Activated CD4-positive, alpha-beta T cell treated with anti-CD3 and anti-CD28 coated beads for 1 hour (primary cell): ENCODE measurements around the gene MEIS2.

Experiments
- DNase-seq: peaks from one replicate; pipeline ENCODE4 v3.0.0-alpha.2; 2020

The MEIS2 gene

GRCh38 chr15:37100109-37100965 is at the start of gene MEIS2:
MEIS2 (minus strand) TSS chr15:37100549; CDS start chr15:37099466, 1,083 bp downstream.
- no peak for DNase-seq

- DNase-seq = no peak
Observed at GRCh38 chr15:37149146-37149545, 48.8 kb upstream of the MEIS2 start.

DNA sequence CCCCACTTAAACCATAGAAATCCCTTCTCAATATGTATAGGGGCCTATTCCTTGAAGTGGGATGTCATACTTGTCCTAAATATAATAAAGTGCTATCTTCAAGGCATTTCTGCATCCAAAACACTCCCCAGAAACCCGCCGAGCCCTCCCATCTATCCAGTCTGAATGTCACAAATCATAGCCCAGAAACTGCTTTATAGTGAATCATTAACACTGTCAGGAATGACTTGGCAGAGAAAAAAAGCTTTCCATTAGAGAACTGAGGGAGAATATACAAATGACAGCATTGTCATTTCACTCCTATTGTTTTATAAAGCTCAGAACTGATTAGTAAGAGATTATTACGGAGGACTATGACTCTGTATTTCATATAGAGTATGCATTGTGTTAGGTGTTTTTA is 48.4 kb upstream of the MEIS2 start:
- DNase-seq = no peak

DNA sequence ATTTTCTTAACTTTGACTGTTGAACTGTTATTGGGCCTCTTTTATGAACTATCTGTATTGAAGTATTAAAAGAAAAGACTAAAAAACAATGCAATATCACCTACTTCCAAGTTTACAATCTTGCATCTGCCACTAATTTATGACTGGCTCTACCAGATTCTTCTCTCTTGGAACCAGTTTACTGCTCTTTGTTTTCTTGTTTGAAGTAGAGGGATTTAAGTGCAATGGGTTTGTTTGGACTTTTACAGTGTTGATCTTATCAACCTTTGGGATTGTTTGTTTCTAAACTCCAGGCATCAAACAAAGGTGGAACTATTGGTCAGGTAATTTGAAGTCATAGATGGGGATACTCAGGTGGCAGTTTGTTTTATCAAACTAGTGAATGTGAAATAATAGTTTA is 43.0 kb upstream of the MEIS2 start:
- DNase-seq = no peak

- no peak for DNase-seq
Observed at GRCh38 chr15:37142371-37142770, 42.0 kb upstream of the MEIS2 start.

GRCh38 chr15:37140531-37141058 is 40.2 kb upstream of the MEIS2 start:
- no peak for DNase-seq

DNA sequence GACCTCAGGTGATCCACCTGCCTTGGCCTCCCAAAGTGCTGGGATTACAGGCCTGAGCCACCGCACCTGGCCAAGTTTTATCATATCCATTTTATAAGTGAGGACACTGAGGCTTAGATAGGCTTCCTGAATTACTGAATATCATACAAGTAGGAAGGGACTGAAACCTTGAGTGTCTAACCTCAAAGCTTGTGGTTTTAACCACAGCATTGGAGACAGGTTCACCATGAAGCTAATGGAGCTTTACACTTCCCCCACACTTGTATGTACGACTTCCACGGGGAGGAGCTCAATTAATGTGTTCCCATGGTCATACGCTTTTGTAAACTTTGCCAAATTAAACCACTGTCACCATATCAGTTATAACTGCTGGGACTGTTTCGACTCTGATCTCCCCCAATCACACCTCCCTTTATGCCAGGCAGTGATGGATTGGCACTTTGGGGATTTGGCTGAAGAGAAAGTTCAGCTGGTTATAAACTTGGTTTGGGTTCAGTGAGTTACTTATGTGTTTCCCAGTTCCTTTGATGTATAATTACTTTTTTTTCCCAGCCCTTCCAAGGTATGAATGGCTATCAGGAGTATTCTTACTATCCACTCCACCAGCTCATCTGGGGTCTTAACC is 38.4 kb upstream of the MEIS2 start:
- DNase-seq = no peak

DNA sequence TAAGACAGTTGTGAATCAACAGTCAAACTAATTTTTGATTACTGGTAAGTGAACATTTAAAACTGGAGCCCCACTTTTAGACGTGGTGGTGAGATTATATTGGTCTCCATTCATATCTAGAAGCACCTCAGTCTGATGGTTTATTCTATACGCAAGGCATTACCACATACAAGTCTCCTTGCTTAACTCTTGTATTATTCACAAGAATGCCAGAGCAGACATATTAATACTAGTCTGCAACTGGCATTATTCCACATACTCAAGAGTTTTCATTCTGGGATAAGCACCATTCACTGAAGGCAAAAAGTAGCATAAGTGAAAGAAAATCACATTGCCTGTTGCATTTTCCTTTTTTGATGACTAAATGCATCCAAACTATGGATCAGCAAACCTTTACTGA is 36.9 kb upstream of the MEIS2 start:
- no peak for DNase-seq

GRCh38 chr15:37136666-37137065 is 36.3 kb upstream of the MEIS2 start:
- no peak for DNase-seq

GRCh38 chr15:37135225-37135624 is 34.9 kb upstream of the MEIS2 start:
- DNase-seq = no peak

- no peak for DNase-seq
Observed at GRCh38 chr15:37134699-37135131, 34.4 kb upstream of the MEIS2 start.

- DNase-seq = no peak
Observed at GRCh38 chr15:37134244-37134643, 33.9 kb upstream of the MEIS2 start.

- no peak for DNase-seq
Observed at GRCh38 chr15:37133602-37134001, 33.3 kb upstream of the MEIS2 start.

- no peak for DNase-seq
Observed at GRCh38 chr15:37132826-37133417, 32.6 kb upstream of the MEIS2 start.

GRCh38 chr15:37131621-37132020 is 31.3 kb upstream of the MEIS2 start:
- DNase-seq = no peak

GRCh38 chr15:37130356-37130755 is 30.0 kb upstream of the MEIS2 start:
- DNase-seq = no peak

GRCh38 chr15:37125143-37125542 is 24.8 kb upstream of the MEIS2 start:
- DNase-seq = no peak

DNA sequence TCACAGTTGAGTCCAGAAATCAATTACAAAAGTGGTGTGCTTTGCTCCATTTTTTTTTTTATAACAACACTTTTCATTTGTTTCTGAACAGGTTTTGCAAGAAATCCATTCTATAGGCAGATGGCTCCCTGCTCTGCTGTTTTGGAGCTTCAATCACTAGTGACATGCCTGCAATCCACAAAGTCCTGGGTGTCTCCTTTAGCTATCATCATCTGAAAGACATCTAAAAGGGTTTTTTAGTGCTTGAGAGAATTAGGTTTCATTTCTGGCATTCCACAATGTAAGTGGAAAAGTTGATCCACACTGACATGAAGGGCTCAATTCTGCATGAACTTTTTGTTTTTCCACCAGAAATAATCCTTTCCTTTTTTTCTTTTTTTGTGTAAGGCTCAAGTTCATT is 24.0 kb upstream of the MEIS2 start:
- DNase-seq = no peak

DNA sequence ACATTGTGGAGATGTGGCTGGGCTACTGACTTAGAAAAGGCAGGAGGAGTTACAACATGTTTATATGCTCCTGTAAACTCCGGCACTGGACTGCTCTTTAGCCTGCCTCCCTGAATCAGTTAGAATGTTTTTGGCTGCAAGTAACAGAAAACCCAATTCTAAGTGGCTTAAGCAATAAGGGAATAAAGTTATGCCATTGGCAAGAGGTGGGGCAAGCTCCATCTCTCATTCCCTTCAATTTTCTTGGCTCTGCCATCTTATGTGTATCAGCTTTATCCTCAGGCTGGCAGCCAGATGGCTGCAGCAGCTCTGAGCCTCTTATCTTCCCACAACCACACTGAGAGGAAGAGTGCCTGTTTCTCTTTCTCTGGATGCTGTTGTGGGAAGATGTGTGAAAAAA is 22.4 kb upstream of the MEIS2 start:
- DNase-seq = no peak

- DNase-seq = no peak
Observed at GRCh38 chr15:37121492-37121891, 21.1 kb upstream of the MEIS2 start.

DNA sequence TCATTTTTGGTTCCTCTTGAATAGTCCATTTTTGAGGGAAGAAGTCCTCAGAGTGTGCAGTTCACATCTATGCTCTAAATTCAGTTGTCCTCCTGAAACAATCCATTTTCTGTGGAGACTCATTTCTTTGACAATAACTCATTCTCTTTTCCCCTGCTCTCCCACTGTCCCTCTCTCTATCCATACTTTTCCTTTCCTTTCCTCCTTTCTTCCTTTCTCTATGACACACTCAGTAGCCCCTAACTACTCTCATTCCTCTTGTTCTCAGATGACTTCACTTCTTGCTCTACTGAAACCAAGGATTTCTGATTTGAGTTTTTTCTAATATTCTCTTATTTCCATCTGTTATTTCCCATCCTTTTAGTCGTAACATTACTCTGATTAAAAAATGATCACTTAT is 16.7 kb upstream of the MEIS2 start:
- no peak for DNase-seq

DNA sequence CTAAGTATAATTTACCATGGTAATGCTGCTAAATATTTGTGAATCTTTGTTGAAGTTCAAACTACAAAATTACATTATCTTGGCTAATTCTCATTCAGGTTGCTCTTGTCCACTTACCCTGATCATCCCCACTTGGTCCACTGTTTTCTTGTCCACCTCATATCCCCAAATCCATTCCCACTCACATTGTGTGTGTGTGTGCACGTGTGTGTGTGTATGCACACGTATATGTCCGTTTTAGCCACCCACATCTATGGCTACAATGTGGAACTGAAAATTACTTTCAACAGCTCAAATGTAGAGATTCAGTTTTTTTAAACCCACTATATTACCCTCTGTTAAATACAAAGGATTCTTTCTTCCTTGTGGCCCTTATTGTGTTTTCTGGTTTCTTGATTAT is 15.2 kb upstream of the MEIS2 start:
- no peak for DNase-seq

GRCh38 chr15:37112971-37113670 is 12.8 kb upstream of the MEIS2 start:
- DNase-seq = no peak
